ENCODE measurements around the gene HS2ST1.

DNA sequence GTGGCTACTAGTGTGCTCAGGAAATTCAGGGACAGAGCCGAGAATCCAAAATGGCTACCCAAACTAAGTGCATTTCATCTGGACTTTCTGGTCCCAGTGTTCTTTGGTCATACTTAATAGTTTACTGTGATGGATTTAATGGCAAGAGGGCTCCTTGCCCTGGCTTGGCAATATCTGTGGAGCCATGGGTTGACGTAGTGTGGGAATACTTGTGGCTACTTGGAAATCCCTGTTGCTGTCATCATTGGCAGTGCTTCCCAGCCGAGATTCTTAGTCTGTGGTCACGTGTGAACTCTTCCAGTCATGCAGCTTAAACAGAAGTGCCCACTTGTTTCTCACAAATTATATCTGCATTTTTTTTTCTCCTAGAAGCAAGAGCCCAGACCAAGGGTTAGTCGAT is 198.9 kb downstream of the HS2ST1 start:
- no peak for TF ChIP-seq EZH2 (IDR thresholded peaks at IDR 0.05; ENCODE audit: borderline replicate concordance, low read depth, low read length, poor library complexity, severe bottlenecking)
- TF ChIP-seq, protein P1, sequence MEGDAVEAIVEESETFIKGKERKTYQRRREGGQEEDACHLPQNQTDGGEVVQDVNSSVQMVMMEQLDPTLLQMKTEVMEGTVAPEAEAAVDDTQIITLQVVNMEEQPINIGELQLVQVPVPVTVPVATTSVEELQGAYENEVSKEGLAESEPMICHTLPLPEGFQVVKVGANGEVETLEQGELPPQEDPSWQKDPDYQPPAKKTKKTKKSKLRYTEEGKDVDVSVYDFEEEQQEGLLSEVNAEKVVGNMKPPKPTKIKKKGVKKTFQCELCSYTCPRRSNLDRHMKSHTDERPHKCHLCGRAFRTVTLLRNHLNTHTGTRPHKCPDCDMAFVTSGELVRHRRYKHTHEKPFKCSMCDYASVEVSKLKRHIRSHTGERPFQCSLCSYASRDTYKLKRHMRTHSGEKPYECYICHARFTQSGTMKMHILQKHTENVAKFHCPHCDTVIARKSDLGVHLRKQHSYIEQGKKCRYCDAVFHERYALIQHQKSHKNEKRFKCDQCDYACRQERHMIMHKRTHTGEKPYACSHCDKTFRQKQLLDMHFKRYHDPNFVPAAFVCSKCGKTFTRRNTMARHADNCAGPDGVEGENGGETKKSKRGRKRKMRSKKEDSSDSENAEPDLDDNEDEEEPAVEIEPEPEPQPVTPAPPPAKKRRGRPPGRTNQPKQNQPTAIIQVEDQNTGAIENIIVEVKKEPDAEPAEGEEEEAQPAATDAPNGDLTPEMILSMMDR (conservative IDR thresholded peaks at IDR 0.05; ENCODE audit: low read depth, low read length), result no peak

Data from A673 (cell line).